GM12878 (cell line): ENCODE results near the gene RWDD4. TPM values are rescaled to one million over a fixed set of nuclear protein-coding genes. Genes with fewer than 3 reads are reported as not detected.

ENCODE experiments used
- ATAC-seq: fragments of 200-7000 bp; cut with Tn5 transposase; 3 replicates; pipeline ENCODE4 v1.9.1; 2020; ENCODE audit warnings: mild to moderate bottlenecking, moderate library complexity
- BruUV-seq: library from RNA; stranded (reverse); fragments of 400-500 nt; replicated peaks from 2 replicates; lab custom pipeline; 2021; lab: Mats Ljungman, UMichigan
- CTCF ChIA-PET: fragments of 300-600 bp; sonication (Branson Sonifier 250); formaldehyde crosslinking; extraction: SDS; loops from one replicate; lab custom pipeline; 2021; ENCODE audit warnings: inconsistent platforms; lab: Yijun Ruan, JAX
- POLR2A ChIA-PET: fragments of 350-600 bp; formaldehyde crosslinking; extraction: SDS; loops from one replicate; lab custom pipeline; 2021; ENCODE audit warnings: inconsistent platforms; lab: Charles Lee
- RAD21 ChIA-PET: fragments of 300-600 bp; sonication (Branson Sonifier 250); formaldehyde crosslinking; loops from one replicate; lab custom pipeline; 2023; ENCODE audit warnings: antibody characterized with exemption; ENCODE audit not compliant: unreplicated experiment; lab: Charles Lee
- SMC1A ChIA-PET: fragments of 300-600 bp; sonication (Branson Sonifier 250); formaldehyde crosslinking; loops from one replicate; lab custom pipeline; 2023; ENCODE audit not compliant: unreplicated experiment, uncharacterized antibody; lab: Charles Lee
- DNase-seq: peaks from one replicate; pipeline ENCODE4 v3.0.0-alpha.2; 2011; ENCODE audit warnings: low read depth, low spot score
- FAIRE-seq: peaks from 3 replicates; lab custom pipeline; 2011; peaks lifted over from hg19 to GRCh38; lab: Jason Lieb, UNC
- H2AFZ ChIP-seq: 2 replicates; pipeline ENCODE4 v1.6.0; 2011; ENCODE audit warnings: low read depth, low read length, control low read depth; ENCODE audit not compliant: control insufficient read depth
- H3K27ac ChIP-seq: 2 replicates; pipeline ENCODE4 v1.5.1; 2011; ENCODE audit warnings: control low read depth; ENCODE audit not compliant: control insufficient read depth, insufficient read depth
- H3K27me3 ChIP-seq, 2 experiments: replicated peaks in 1 of 2; 2 replicates each; pipeline versions ENCODE4 v1.6.0 to v1.6.1; 2011; ENCODE audit warnings: low read length in 1 of 2; ENCODE audit not compliant: control insufficient read depth in 2 of 2, insufficient read depth in 2 of 2
- H3K36me3 ChIP-seq, 2 experiments: 2 replicates each; pipeline ENCODE4 v1.5.1; 2011; ENCODE audit warnings: low read length in 1 of 2; ENCODE audit not compliant: control insufficient read depth in 2 of 2, insufficient read depth in 2 of 2
- H3K4me1 ChIP-seq: 2 replicates; pipeline ENCODE4 v1.6.1; 2011; ENCODE audit warnings: mild to moderate bottlenecking, low read length, moderate library complexity, mixed read lengths; ENCODE audit not compliant: control insufficient read depth, insufficient read depth
- H3K4me2 ChIP-seq: 2 replicates; pipeline ENCODE4 v1.6.0; 2011; ENCODE audit warnings: control low read depth; ENCODE audit not compliant: control insufficient read depth, insufficient read depth
- H3K4me3 ChIP-seq: fragments of 200-600 bp; sonication (generic); 2 replicates; pipeline ENCODE4 v1.5.1; 2016
- H3K79me2 ChIP-seq: 2 replicates; pipeline ENCODE4 v1.6.0; 2011; ENCODE audit warnings: low read length; ENCODE audit not compliant: control insufficient read depth, insufficient read depth
- H3K9ac ChIP-seq: 2 replicates; pipeline ENCODE4 v1.8.0; 2011; ENCODE audit warnings: low read length, control low read depth, mixed read lengths; ENCODE audit not compliant: control insufficient read depth, insufficient read depth
- H3K9me3 ChIP-seq: replicated peaks from 3 replicates; pipeline ENCODE4 v1.5.1; 2011; ENCODE audit warnings: mild to moderate bottlenecking, low read length; ENCODE audit not compliant: control insufficient read depth, insufficient read depth
- H4K20me1 ChIP-seq: 2 replicates; pipeline ENCODE4 v1.6.0; 2011; ENCODE audit not compliant: control insufficient read depth, insufficient read depth
- CHD2 ChIP-seq: IDR thresholded peaks from 2 replicates; pipeline ENCODE4 v1.6.1; 2011; ENCODE audit warnings: low read depth, low read length, improper control_type of control experiment, borderline replicate concordance
- CREM ChIP-seq: IDR thresholded peaks from 2 replicates; pipeline ENCODE4 v1.6.1; 2014; ENCODE audit warnings: antibody characterized with exemption, low read depth
- GABPA ChIP-seq: IDR thresholded peaks from 2 replicates; pipeline ENCODE4 v1.6.1; 2014; ENCODE audit warnings: antibody characterized with exemption, low read depth, mild to moderate bottlenecking, inconsistent platforms
- HDGF ChIP-seq: fragments of 450-650 bp; IDR thresholded peaks from 2 replicates; pipeline ENCODE4 v1.6.1; 2016; ENCODE audit warnings: antibody characterized with exemption
- KAT2A ChIP-seq: conservative IDR thresholded peaks from 2 replicates; pipeline ENCODE4 v1.6.1; 2011; ENCODE audit warnings: low read depth, low read length; ENCODE audit not compliant: control insufficient read depth
- SREBF1 ChIP-seq: IDR thresholded peaks from 2 replicates; pipeline ENCODE4 v1.6.1; 2012; ENCODE audit warnings: mild to moderate bottlenecking, low read length
- TCF12 ChIP-seq: IDR thresholded peaks from 2 replicates; pipeline ENCODE4 v1.6.1; 2011; ENCODE audit warnings: low read depth, mild to moderate bottlenecking, low read length
- ZSCAN29 ChIP-seq: fragments of 450-650 bp; IDR thresholded peaks from 2 replicates; pipeline ENCODE4 v1.6.1; 2017; ENCODE audit warnings: mild to moderate bottlenecking, moderate library complexity
- WGBS: methylation state at CpG from one replicate; pipeline ENCODE4 v1.1.6; 2016; ENCODE audit warnings: low lambda C conversion rate; ENCODE audit not compliant: insufficient replicate concordance, insufficient coverage; ENCODE audit errors: missing lambda C conversion rate; 5-methylcytosine and 5-hydroxymethylcytosine counted together
- in situ Hi-C: fragments of 300-500 bp; cut with MboI; formaldehyde crosslinking; loops from 9 replicates; pipeline ENCODE4 v1.14.3; 2018; ENCODE audit warnings: mixed read lengths
- intact Hi-C: fragments of 100-400 bp; cut with micrococcal nuclease; formaldehyde crosslinking; loops from one replicate; pipeline ENCODE4 v1.14.2; 2022; ENCODE audit not compliant: unreplicated experiment
- polyA plus RNA-seq, 11 experiments: library from polyadenylated mRNA; depleted of rRNA in 4 of 11; unstranded in 6 of 11; stranded (reverse) in 5 of 11; fragments of >200 nt; fragmentation: Nextera tagmentation in 4 of 11; fragmentation: Illumina TruSeq in 1 of 11; extraction: Ambion mirVana in 4 of 11; extraction: Trizol in 1 of 11; gene quantifications; 1 replicate in 1 of 11; 2 replicates in 10 of 11; pipeline versions ENCODE4 v1.2.1 to v1.2.3, GENCODE V29; 2011 to 2016; ENCODE audit warnings: inconsistent platforms in 2 of 11, missing spikeins in 2 of 11, low read depth in 1 of 11
- total RNA-seq, 4 experiments: library from RNA; depleted of rRNA in 3 of 4; stranded (reverse); fragments of >200 nt in 3 of 4; fragmentation: Illumina TruSeq in 1 of 4; extraction: Trizol in 1 of 4; gene quantifications; 2 replicates each; pipeline versions ENCODE4 v1.2.1 to v1.2.3, GENCODE V29; 2013 to 2021
- TF ChIP-seq, protein P1 (sequence below): fragments of 450-650 bp; IDR thresholded peaks from 2 replicates; pipeline ENCODE4 v1.6.1; 2016; ENCODE audit warnings: mild to moderate bottlenecking

The RWDD4 gene
- total and polyA plus RNA-seq, 10 of the 15 experiments (the other 5 are each of a cell fraction or from before 2014, with no cell fraction given) = 11.2 to 37.8 (median 19.9) TPM

DNA sequence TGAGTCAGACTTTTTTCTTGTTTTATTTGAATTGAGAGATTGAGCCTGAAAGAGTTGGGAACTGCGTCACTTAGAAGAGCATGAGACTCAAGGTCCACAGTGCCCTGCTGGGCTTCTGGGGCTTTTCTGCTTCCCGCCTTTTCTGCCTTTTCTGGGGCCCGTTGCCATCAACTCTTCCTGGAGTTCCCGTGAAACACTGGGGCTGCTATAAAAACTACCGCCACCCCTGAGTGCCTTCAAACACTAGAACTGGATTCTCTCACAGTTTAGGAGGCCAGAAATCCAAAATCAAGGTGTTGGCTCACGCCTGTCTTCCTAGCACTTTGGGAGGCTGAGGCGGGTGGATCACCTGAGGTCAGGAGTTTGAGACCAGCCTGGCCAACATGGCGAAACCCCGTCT is 49.8 kb downstream of the RWDD4 start:
- H3K27ac ChIP-seq = no peak overlapping the region
- TF ChIP-seq, protein P1, sequence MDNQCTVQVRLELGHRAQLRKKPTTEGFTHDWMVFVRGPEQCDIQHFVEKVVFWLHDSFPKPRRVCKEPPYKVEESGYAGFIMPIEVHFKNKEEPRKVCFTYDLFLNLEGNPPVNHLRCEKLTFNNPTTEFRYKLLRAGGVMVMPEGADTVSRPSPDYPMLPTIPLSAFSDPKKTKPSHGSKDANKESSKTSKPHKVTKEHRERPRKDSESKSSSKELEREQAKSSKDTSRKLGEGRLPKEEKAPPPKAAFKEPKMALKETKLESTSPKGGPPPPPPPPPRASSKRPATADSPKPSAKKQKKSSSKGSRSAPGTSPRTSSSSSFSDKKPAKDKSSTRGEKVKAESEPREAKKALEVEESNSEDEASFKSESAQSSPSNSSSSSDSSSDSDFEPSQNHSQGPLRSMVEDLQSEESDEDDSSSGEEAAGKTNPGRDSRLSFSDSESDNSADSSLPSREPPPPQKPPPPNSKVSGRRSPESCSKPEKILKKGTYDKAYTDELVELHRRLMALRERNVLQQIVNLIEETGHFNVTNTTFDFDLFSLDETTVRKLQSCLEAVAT = no peak
- TF ChIP-seq CREM (no peak), KAT2A (no peak)
- no peaks in the 10 kb centered on the region for H3K9me3 ChIP-seq
- in situ Hi-C loops (no loop called here), intact Hi-C loops (no loop called here)
- no peaks in the 10 kb centered on the region for H3K27me3 ChIP-seq
- ATAC-seq = no peak
- ChIA-PET SMC1A (interaction anchor here (0.6 to 1.5 kb wide), 2 partner anchors 9 to 103 kb away, joined by 3 read pairs; no protein-coding TSS in a partner anchor), POLR2A (interaction anchor here (0.7 kb wide), 1 partner anchor 1898 kb away, joined by 6 read pairs; no protein-coding TSS in a partner anchor), CTCF (no interaction called here), RAD21 (interaction anchor here (0.7 kb wide), 1 partner anchor 264 kb away, joined by 4 read pairs; no protein-coding TSS in a partner anchor)
- no peak for FAIRE-seq
- no peak overlapping the region for H3K4me3 ChIP-seq
- WGBS = 45% methylated on average over 9 of the region's 9 CpGs
- no peaks in the 10 kb centered on the region for H3K4me1 ChIP-seq
- no peak overlapping the region for H3K4me2 ChIP-seq
- no peaks in the 10 kb centered on the region for H4K20me1 ChIP-seq
- BruUV-seq = no TSS peak
- no peaks in the 10 kb centered on the region for H3K36me3 ChIP-seq
- no peak overlapping the region for H3K9ac ChIP-seq
- no peak for DNase-seq
- H2AFZ ChIP-seq = no peak overlapping the region
- no peaks in the 10 kb centered on the region for H3K79me2 ChIP-seq

DNA sequence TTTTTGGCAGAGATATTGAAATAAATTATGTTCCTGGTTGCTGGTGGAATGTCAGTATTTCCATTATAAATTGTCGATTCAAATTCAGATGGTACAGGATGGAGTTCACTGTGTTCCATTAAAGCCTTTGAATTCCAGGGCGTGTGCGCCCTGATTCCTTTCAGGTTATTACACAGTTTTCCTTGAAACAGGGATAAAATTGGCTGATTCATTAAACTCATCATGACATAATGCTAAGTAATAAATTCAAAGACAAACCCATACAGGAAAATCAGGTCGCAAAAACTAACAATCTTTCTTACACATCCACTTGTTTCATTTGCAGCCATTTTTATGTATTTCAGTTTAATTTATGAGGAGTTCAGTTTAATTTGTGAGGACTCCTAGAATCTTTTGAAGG is 51.1 kb downstream of the RWDD4 start:
- in situ Hi-C loops = no loop called here
- WGBS = 78% methylated on average over 4 of the region's 4 CpGs
- DNase-seq = no peak
- Histone ChIP-seq H3K79me2 (no peaks in the 10 kb centered on the region), H3K4me1 (no peaks in the 10 kb centered on the region), H3K4me2 (no peak overlapping the region), H4K20me1 (no peaks in the 10 kb centered on the region), H3K27me3 (no peaks in the 10 kb centered on the region), H3K4me3 (no peak overlapping the region), H3K9ac (no peak overlapping the region), H3K36me3 (no peaks in the 10 kb centered on the region), H3K27ac (no peak overlapping the region), H3K9me3 (no peaks in the 10 kb centered on the region), H2AFZ (no peak overlapping the region)
- no peak for ATAC-seq
- BruUV-seq = no TSS peak
- ChIA-PET SMC1A (interaction anchor here (0.8 kb wide), 1 partner anchor 92 kb away, joined by 3 read pairs; no protein-coding TSS in a partner anchor), CTCF (no interaction called here), POLR2A (interaction anchor here (0.6 kb wide), 1 partner anchor 164 kb away, joined by 7 read pairs; the partner anchor contains the start of gene CDKN2AIP), RAD21 (no interaction called here)
- TF ChIP-seq HDGF = no peak
- no peak for TF ChIP-seq ZSCAN29
- no peak for TF ChIP-seq TCF12
- TF ChIP-seq SREBF1 = no peak
- no peak for TF ChIP-seq GABPA
- no peak for TF ChIP-seq CHD2
- intact Hi-C loops = no loop called here
- FAIRE-seq = no peak
